ENCODE data around the gene FBXW8. TPM values are rescaled to one million over a fixed set of nuclear protein-coding genes. Genes with fewer than 3 reads are reported as not detected.

The FBXW8 gene
- total RNA-seq, 1 donor = 24.6 TPM

DNA sequence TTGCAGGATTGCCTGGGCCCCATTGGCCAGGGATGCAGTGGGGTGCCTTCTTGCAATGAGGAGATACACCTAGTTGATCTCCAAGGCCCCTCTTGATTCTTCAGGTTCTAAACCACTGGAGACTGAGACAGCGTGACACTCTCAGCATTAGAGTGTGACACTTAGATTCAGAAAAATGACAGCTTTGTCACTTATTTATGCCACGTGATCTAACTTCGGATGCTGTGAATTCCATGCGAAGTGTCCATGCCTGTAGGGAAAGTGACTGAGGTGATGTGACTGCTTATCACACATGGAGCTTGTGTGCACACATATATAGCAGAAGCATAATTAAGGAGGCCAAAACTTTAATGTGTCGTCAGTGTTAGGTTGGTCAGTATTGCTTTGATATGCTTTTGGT, 30.4 kb downstream of the FBXW8 start:
- no peak for DNase-seq (ENCODE audit: low read depth)
- TF ChIP-seq, protein P1, sequence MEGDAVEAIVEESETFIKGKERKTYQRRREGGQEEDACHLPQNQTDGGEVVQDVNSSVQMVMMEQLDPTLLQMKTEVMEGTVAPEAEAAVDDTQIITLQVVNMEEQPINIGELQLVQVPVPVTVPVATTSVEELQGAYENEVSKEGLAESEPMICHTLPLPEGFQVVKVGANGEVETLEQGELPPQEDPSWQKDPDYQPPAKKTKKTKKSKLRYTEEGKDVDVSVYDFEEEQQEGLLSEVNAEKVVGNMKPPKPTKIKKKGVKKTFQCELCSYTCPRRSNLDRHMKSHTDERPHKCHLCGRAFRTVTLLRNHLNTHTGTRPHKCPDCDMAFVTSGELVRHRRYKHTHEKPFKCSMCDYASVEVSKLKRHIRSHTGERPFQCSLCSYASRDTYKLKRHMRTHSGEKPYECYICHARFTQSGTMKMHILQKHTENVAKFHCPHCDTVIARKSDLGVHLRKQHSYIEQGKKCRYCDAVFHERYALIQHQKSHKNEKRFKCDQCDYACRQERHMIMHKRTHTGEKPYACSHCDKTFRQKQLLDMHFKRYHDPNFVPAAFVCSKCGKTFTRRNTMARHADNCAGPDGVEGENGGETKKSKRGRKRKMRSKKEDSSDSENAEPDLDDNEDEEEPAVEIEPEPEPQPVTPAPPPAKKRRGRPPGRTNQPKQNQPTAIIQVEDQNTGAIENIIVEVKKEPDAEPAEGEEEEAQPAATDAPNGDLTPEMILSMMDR (IDR thresholded peaks at IDR 0.05; ENCODE audit: insufficient read depth, low read depth, low read length) = no peak
- no peak overlapping the region for H3K4me3 ChIP-seq (ENCODE audit: low read depth, low read length)

DNA sequence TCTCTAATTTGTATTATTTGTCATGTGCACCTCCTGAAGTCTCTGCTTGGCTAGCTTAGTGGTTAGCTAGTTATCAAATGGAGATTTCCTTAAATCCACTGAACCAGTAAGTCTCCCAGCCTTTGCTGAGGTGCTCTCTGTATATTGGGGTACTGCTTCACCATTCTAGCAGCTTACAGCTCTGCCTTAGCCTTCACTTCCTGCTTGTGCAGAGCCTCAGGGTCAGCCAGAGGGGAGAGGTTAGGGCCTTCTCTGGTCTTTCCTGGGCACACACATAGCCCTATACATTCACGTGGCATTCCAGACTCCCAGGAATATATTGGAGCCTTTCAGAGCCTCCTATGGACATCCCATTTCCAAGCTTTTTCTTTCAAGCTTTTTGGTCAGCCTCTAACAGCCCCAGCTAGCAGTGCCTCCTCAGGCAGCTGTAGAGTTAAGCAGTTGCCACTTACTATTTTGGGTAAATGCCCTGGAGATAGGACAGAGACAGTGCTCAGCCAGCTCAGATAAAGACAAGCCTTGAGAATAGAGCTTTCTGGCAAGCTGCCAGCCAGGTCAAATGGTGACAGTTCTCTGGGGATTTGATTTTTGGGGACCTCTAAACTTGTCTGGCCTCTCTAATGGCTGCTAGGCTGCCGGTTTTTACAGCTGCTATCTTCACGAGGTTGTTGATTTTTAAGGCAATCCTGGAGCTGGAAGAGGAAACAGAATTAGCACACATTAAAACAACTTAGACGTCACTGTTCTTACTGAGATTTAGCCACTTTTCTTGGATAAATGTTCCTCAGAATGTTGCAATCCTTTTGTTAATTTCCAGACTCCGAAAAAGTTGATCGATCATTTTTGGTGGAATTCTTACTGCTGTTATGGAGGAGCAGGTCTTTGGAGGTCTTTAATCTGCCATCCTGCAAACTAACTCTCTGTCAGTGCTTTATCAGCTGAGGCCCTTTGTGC, 32.9 kb downstream of the FBXW8 start:
- TF ChIP-seq, protein P1 (IDR thresholded peaks at IDR 0.05; ENCODE audit: insufficient read depth, low read depth, low read length) = no peak
- no peak overlapping the region for H3K4me3 ChIP-seq (ENCODE audit: low read depth, low read length)
- no peak for DNase-seq (ENCODE audit: low read depth)

DNA sequence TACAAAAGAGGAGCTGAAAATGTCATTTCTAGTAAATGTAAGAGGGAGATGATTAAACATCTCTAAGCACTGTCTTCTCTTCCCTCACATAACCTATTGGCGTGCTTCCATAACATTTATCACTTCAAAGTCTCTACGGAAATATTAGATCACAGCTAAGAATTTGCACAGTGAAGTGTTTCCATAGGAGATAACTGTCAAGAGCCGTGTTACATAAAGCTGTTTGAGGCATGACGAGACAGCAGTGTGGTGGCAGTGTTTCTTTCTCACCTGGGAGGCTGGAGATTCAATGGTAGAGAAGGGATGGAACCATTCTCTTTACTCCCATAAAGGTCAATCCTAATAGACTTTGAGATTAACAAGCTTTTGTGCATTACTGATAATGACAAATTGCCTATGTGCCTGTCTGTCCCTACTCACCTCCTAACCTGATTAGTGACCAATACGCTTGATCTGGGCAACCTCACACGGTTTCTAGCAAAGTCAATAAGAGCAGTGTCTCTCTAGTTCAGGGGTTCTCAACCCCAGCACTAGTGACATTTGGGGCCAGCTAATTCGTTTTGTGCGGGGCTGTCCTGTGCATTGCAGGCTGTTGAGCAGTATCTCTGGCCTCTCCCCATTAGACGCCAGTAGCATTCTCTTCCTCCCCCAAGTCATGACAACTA, 35.3 kb downstream of the FBXW8 start:
- no peak for DNase-seq (ENCODE audit: low read depth)
- TF ChIP-seq, protein P1 (IDR thresholded peaks at IDR 0.05; ENCODE audit: insufficient read depth, low read depth, low read length) = no peak
- H3K4me3 ChIP-seq (ENCODE audit: low read depth, low read length) = no peak overlapping the region

DNA sequence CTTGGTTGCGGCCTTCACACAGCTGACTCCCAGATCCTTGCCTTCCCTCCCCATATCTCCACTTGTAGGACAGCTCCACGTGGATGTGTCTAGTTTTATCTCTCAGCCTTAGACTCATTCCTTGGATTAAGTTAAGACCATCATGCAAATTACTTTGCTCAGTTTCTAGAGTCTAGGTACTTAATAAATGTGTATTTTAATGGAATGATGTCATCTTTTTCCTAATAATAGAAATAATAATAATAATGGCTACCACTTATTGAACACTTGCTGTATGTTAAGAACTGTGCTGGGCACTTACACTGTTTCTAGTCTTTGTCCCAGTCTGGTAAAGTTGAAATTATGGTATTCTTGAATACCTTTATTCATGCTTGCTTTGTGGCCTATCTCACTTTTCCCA, 37.5 kb downstream of the FBXW8 start:
- no peak for DNase-seq (ENCODE audit: low read depth)
- TF ChIP-seq, protein P1 (IDR thresholded peaks at IDR 0.05; ENCODE audit: insufficient read depth, low read depth, low read length) = no peak

DNA sequence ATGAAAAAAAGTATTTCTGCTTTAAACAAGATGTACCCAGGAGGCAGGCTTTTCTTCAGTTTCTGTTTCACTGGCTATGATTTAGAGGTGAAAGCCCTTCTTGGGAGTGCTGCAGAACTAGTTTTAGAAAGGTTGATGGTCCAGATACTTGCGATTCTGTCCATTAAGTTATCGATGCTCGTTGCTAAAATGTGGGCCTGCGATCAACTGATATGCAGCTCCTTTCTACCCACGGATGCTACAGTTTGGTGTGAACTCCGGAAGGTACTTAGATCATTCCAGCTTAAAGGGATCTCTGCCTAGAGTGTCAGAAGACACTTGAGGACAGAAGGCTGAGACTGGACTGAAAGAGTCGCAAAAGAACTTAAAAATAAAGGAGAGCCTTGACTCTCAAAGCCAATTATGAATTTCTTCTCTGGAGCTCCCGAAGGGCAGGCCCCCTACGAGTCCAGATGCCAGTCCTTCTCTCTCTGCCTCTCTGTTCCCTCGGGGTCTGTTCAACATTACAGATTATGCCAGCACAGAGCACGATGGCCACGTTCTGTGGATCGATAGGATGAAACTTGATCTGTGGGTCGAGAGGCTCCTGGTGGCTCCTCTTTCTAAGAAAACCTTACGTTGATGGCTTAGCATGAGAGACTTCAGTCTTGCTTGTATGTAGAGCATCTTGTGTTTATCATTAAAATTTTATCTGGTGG, 40.0 kb downstream of the FBXW8 start:
- no peak overlapping the region for H3K4me3 ChIP-seq (ENCODE audit: low read depth, low read length)
- TF ChIP-seq, protein P1 (IDR thresholded peaks at IDR 0.05; ENCODE audit: insufficient read depth, low read depth, low read length) = no peak
- no peak for DNase-seq (ENCODE audit: low read depth)

More for the DNA sequence above, 37.5 kb downstream of the FBXW8 start:
- H3K4me3 ChIP-seq (ENCODE audit: low read depth, low read length) = no peak overlapping the region

DNA sequence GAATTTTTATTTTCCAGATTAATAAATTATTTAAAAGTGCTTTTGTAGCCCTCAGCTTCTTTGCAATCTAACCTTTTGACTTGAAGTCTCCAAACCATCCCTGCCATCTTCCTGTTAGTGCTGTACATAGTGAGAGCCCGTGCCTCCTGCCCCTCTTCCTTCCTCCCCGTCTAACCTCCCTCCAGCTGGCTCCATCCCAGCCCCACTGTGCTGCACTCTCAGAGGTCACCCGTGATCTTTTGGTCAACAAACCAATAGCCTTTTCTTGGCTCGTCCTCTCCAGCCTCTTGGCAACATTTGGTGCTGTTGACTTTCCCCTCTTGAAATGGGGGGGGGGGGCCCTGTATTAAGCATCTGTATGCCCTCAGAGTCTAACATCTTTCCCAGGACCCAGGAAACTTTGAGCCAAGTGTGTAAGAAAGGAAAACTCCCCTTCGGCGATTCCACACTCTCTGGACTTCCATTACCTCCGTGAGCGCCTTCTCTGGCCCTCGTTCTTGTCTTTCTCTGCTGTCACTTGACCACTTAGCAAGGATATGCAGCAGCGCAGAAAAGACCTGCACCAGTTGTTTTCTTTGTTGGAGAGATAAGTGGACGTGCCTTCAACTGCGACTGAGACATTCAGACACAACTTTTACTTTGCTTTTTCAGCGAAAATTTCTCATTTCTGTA, 44.1 kb downstream of the FBXW8 start:
- TF ChIP-seq, protein P1 (IDR thresholded peaks at IDR 0.05; ENCODE audit: insufficient read depth, low read depth, low read length) = no peak
- no peak overlapping the region for H3K4me3 ChIP-seq (ENCODE audit: low read depth, low read length)
- no peak for DNase-seq (ENCODE audit: low read depth)

All from fibroblast of villous mesenchyme (primary cell).